AG09309 (cell line): ENCODE measurements around the gene SLC37A1.

Source experiments
- DNase-seq: peaks from one replicate; pipeline ENCODE4 v3.0.0-alpha.2; 2010; ENCODE audit warnings: low read depth
- H3K4me3 ChIP-seq: 2 replicates; pipeline ENCODE4 v1.5.1; 2011; ENCODE audit warnings: mild to moderate bottlenecking, low read depth, low read length, moderate library complexity; ENCODE audit not compliant: control insufficient read depth
- CTCF ChIP-seq: IDR thresholded peaks from 2 replicates; pipeline ENCODE4 v1.5.1; 2011; ENCODE audit warnings: mild to moderate bottlenecking, low read depth, low read length, inconsistent platforms; ENCODE audit not compliant: insufficient read depth, control insufficient read depth; ENCODE audit errors: missing control alignments

SLC37A1 gene

GRCh38 chr21:42540396-42540795, 26.7 kb downstream of the SLC37A1 start:
- no peak overlapping the region for H3K4me3 ChIP-seq
- no peak for DNase-seq
- TF ChIP-seq CTCF, result no peak

- TF ChIP-seq CTCF, result no peak
- no peak for DNase-seq
- no peak overlapping the region for H3K4me3 ChIP-seq
Measured at GRCh38 chr21:42541174-42541573, 27.5 kb downstream of the SLC37A1 start.

DNA sequence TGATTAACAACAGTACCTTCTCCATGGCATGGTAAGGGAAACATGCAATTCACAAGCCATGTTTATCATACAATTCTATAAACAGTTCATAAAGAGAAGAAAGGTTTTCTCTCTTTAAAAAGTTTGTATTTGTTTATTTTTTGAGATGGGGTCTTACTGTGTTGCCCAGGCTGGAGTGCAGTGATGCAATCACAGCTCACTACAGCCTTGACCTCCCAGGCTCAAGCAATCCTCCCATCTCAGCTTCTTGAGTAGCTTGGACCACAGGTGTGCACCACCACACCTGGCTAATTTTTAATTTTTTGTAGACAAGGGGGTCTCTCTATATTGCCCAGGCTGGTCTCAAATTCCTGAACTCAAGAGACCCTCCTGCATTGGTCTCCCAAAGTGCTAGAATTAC, 28.0 kb downstream of the SLC37A1 start:
- no peak for TF ChIP-seq CTCF
- DNase-seq, result no peak
- no peak overlapping the region for H3K4me3 ChIP-seq

- no peak for TF ChIP-seq CTCF
- no peak for DNase-seq
- H3K4me3 ChIP-seq, result no peak overlapping the region
Measured at GRCh38 chr21:42542196-42542595, 28.5 kb downstream of the SLC37A1 start.

GRCh38 chr21:42542596-42542995, 28.9 kb downstream of the SLC37A1 start:
- no peak overlapping the region for H3K4me3 ChIP-seq
- no peak for TF ChIP-seq CTCF
- no peak for DNase-seq

DNA sequence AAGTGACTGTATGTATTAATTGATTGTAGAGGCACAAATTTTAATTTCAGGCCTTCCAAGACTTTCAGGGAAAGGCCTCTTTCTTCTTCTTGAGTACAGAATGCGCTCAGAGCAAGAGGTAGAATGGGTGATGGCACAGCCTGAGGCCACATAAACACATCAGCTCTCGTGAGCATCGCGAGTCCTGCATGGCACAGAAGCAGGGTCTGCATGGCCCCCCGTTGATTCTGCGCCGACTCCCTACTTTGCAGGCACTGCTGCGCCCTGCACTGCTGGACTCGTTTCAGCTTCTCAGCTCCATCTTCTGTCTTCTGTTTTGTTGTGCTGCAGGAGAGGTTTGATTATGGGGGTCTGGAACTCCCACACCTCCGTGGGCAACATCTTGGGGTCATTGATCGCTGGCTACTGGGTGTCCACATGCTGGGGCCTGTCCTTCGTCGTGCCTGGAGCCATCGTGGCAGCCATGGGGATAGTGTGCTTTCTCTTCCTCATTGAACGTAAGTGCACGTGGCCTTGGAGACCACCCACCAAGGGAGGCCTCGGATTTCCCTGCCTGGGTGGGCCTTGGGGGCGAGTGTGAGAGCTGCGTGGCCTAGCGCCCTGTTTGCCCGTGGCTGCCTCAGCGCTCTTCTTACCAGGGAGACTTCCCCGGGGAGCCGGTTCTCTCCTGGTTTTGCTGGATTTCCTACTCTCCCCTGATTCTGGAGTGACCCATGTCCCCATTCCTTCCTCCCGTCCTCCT, 29.6 kb downstream of the SLC37A1 start:
- no peak for TF ChIP-seq CTCF
- DNase-seq, result no peak

More for the DNA sequence above, 29.6 kb downstream of the SLC37A1 start:
- no peak overlapping the region for H3K4me3 ChIP-seq
